ENCODE data around the gene PRADC1.
"Not testable (repeated sequence)": the region's sequence is repeated elsewhere in the genome, so short reads cannot be mapped to it uniquely, and the experiment has no call there.

Gene PRADC1

GRCh38 chr2:73212098-73212447 is 21.0 kb downstream of the PRADC1 start:
- DNase-seq, result peak in 1 of 10 donors; percentile 22
- intact Hi-C loops (cut with DNase I), result no loop called here

- intact Hi-C loops (cut with DNase I), result no loop called here
- no peak for DNase-seq
Measured at GRCh38 chr2:73210696-73211095, 22.3 kb downstream of the PRADC1 start.

GRCh38 chr2:73210019-73210418 is 23.0 kb downstream of the PRADC1 start:
- intact Hi-C loops (cut with DNase I), result no loop called here
- DNase-seq, result no peak

- no peak for DNase-seq
- intact Hi-C loops (cut with DNase I), result no loop called here
Measured at GRCh38 chr2:73208258-73208657, 24.8 kb downstream of the PRADC1 start.

GRCh38 chr2:73205611-73206010 is 27.4 kb downstream of the PRADC1 start:
- no peak for DNase-seq
- intact Hi-C loops (cut with DNase I), result no loop called here

- intact Hi-C loops (cut with DNase I), result no loop called here
- no peak for DNase-seq
Measured at GRCh38 chr2:73203055-73203681, 29.9 kb downstream of the PRADC1 start.

GRCh38 chr2:73202156-73203054 is 30.6 kb downstream of the PRADC1 start, which contains the start of gene NOTO:
TSS of gene NOTO (plus strand) at chr2:73202574. CDS start at chr2:73202667, 93 bp downstream.
- DNase-seq, result no peak
- intact Hi-C loops (cut with DNase I), result no loop called here

GRCh38 chr2:73200281-73200680 is 32.8 kb downstream of the PRADC1 start:
- DNase-seq; intact Hi-C loops (cut with DNase I): not testable (repeated sequence)

GRCh38 chr2:73197579-73197978 is 35.5 kb downstream of the PRADC1 start:
- intact Hi-C loops (cut with DNase I), result no loop called here
- no peak for DNase-seq

- intact Hi-C loops (cut with DNase I), result no loop called here
- DNase-seq, result no peak
Measured at GRCh38 chr2:73187549-73187948, 45.5 kb downstream of the PRADC1 start.

- intact Hi-C loops (cut with DNase I), result no loop called here
- DNase-seq, result no peak
Measured at GRCh38 chr2:73185965-73186364, 47.1 kb downstream of the PRADC1 start.

Data from posterior cingulate gyrus (tissue), 11 donors.